GM19438 (cell line): ENCODE measurements around the gene CFAP77.

Source experiments
- ATAC-seq: cut with Tn5 transposase; IDR thresholded peaks from one replicate; pipeline ENCODE4 v1.9.1; 2021; ENCODE audit warnings: low read depth; ENCODE audit not compliant: unreplicated experiment

Gene CFAP77

GRCh38 chr9:132590318-132591182 is 180.5 kb downstream of the CFAP77 start:
- ATAC-seq = no peak

GRCh38 chr9:132591244-132591643 is 181.2 kb downstream of the CFAP77 start:
- no peak for ATAC-seq

- no peak for ATAC-seq
These were observed 181.8 kb downstream of the CFAP77 start for GRCh38 chr9:132591751-132592314.

GRCh38 chr9:132592451-132592850 is 182.4 kb downstream of the CFAP77 start:
- no peak for ATAC-seq

- no peak for ATAC-seq
These were observed 184.4 kb downstream of the CFAP77 start for GRCh38 chr9:132594412-132594811.

GRCh38 chr9:132595319-132595718 is 185.3 kb downstream of the CFAP77 start:
- ATAC-seq = no peak

GRCh38 chr9:132596200-132596599 is 186.2 kb downstream of the CFAP77 start:
- ATAC-seq = no peak

- ATAC-seq = no peak
These were observed 187.2 kb downstream of the CFAP77 start for GRCh38 chr9:132597073-132597775.

GRCh38 chr9:132600326-132600984 is 190.4 kb downstream of the CFAP77 start:
- no peak for ATAC-seq

GRCh38 chr9:132602207-132602606 is 192.2 kb downstream of the CFAP77 start:
- ATAC-seq = no peak

GRCh38 chr9:132605387-132605786 is 195.4 kb downstream of the CFAP77 start:
- ATAC-seq = no peak

GRCh38 chr9:132606066-132606465 is 196.1 kb downstream of the CFAP77 start:
- no peak for ATAC-seq

- ATAC-seq = no peak
These were observed 199.2 kb downstream of the CFAP77 start for GRCh38 chr9:132609184-132609583.

- no peak for ATAC-seq
These were observed 199.8 kb downstream of the CFAP77 start for GRCh38 chr9:132609829-132610228.

- ATAC-seq = no peak
These were observed 200.7 kb downstream of the CFAP77 start for GRCh38 chr9:132610661-132611060.

GRCh38 chr9:132614324-132614723 is 204.3 kb downstream of the CFAP77 start:
- no peak for ATAC-seq

- ATAC-seq = no peak
These were observed 205.8 kb downstream of the CFAP77 start for GRCh38 chr9:132615774-132616173.

- ATAC-seq = no peak
These were observed 206.7 kb downstream of the CFAP77 start for GRCh38 chr9:132616725-132617124.

- ATAC-seq = no peak
These were observed 212.1 kb downstream of the CFAP77 start for GRCh38 chr9:132622159-132622558.
